Panc1 (cell line): ENCODE measurements around the gene CHAC1.

ENCODE experiments used
- POLR2AphosphoS5 ChIP-seq: IDR thresholded peaks from 2 replicates; pipeline ENCODE4 v1.6.1; 2012; ENCODE audit warnings: mild to moderate bottlenecking, low read depth, low read length, moderate library complexity
- SIN3A ChIP-seq: IDR thresholded peaks from 2 replicates; pipeline ENCODE4 v1.6.1; 2012; ENCODE audit warnings: low read depth, mild to moderate bottlenecking, low read length, moderate library complexity, borderline replicate concordance; ENCODE audit not compliant: insufficient read depth
- TF ChIP-seq, protein P1 (sequence below): fragments of 450-650 bp; IDR thresholded peaks from 2 replicates; pipeline ENCODE4 v1.5.1; 2017; ENCODE audit warnings: mild to moderate bottlenecking
- TF ChIP-seq, protein P2 (sequence below), 2 experiments: IDR thresholded peaks; 2 replicates each; pipeline ENCODE4 v1.6.1; 2011 to 2012; ENCODE audit warnings: low read depth in 2 of 2, control low read depth in 1 of 2, low read length in 1 of 2, mild to moderate bottlenecking in 1 of 2, moderate library complexity in 1 of 2; ENCODE audit not compliant: insufficient read depth in 1 of 2

DNA sequence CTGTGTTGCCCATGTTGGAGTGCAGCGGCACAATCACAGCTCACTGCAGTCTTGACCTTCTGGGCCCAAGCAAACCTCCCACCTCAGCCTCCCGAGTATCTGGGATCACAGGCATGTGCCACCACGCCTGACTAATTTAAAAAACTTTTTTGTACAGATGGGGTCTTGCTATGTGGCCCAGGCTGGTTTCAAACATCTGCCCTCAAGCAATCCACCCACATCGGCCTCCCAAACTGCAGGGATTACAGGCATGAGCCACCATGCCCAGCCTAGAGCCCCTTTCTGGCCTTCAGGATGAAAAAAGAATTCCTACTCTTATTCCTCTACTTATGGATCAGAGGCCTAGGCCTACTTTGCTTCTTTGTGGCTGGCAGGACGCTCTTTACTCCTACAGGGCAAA is 39.6 kb downstream of the CHAC1 start:
- TF ChIP-seq, protein P1, sequence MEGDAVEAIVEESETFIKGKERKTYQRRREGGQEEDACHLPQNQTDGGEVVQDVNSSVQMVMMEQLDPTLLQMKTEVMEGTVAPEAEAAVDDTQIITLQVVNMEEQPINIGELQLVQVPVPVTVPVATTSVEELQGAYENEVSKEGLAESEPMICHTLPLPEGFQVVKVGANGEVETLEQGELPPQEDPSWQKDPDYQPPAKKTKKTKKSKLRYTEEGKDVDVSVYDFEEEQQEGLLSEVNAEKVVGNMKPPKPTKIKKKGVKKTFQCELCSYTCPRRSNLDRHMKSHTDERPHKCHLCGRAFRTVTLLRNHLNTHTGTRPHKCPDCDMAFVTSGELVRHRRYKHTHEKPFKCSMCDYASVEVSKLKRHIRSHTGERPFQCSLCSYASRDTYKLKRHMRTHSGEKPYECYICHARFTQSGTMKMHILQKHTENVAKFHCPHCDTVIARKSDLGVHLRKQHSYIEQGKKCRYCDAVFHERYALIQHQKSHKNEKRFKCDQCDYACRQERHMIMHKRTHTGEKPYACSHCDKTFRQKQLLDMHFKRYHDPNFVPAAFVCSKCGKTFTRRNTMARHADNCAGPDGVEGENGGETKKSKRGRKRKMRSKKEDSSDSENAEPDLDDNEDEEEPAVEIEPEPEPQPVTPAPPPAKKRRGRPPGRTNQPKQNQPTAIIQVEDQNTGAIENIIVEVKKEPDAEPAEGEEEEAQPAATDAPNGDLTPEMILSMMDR: no peak
- TF ChIP-seq POLR2AphosphoS5 (no peak), SIN3A (no peak)
- TF ChIP-seq, protein P2, sequence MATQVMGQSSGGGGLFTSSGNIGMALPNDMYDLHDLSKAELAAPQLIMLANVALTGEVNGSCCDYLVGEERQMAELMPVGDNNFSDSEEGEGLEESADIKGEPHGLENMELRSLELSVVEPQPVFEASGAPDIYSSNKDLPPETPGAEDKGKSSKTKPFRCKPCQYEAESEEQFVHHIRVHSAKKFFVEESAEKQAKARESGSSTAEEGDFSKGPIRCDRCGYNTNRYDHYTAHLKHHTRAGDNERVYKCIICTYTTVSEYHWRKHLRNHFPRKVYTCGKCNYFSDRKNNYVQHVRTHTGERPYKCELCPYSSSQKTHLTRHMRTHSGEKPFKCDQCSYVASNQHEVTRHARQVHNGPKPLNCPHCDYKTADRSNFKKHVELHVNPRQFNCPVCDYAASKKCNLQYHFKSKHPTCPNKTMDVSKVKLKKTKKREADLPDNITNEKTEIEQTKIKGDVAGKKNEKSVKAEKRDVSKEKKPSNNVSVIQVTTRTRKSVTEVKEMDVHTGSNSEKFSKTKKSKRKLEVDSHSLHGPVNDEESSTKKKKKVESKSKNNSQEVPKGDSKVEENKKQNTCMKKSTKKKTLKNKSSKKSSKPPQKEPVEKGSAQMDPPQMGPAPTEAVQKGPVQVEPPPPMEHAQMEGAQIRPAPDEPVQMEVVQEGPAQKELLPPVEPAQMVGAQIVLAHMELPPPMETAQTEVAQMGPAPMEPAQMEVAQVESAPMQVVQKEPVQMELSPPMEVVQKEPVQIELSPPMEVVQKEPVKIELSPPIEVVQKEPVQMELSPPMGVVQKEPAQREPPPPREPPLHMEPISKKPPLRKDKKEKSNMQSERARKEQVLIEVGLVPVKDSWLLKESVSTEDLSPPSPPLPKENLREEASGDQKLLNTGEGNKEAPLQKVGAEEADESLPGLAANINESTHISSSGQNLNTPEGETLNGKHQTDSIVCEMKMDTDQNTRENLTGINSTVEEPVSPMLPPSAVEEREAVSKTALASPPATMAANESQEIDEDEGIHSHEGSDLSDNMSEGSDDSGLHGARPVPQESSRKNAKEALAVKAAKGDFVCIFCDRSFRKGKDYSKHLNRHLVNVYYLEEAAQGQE (IDR thresholded peaks at IDR 0.05; ENCODE audit: insufficient read depth in 1 of 2, low read depth in 2 of 2, low read length in 1 of 2): no peak
